T1000 (cell line): Measurements from ENCODE around the gene AIFM2.
"Not testable (repeated sequence)": the region's sequence is repeated elsewhere in the genome, so short reads cannot be mapped to it uniquely, and the experiment has no call there.

Source experiments
- DNase-seq: peaks from one replicate; lab custom pipeline; 2025; ENCODE audit warnings: mixed read lengths; lab: John Stamatoyannopoulos, UW

AIFM2 gene

DNA sequence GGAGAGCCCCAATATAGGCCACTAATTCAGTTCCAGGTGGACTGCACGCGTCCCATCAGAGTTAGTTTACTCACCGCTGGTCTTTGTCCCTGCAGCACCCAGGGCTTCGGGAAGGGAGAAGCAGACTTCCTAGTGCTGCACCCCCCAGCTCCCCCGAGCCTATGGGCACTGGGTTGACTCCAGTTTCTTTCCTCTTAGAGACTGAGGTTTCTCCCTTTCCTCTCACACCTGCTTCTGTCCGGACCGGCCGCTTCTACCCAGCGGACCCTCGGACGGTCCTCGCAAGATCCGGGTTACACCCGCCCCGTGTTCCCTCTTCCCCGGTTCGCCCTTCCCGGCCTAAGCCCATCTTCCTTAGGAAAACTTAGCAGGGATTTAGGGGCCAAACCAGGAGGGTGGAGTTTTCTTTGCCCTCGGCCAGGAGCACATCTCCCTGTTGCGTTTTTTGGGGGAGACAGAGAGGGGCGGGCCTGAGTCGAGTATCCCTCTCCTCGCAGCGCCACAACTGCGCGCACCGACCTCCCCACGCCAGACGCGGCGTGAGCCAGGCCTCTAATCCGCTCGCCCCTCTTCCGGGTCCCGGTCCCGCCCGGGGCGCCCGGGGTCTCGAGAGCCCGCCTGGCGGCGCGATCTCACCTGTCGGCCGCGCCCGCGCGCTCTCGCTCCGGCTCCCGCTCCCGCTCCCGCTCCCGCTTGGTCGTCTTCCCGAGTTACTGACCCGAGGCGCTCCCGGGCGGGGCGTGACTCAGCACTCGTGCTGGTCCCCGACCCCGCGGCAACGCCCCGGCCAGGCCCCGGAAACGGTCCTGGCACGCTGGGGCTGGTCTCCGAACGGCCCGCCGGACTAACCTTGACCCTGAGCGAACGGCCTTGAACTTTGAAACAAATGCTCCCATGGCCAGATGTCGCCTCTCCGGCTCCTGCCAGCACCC is at the start of gene AIFM2:
Gene AIFM2, minus strand, starts transcription at position 728 of the 932 bp plus-strand sequence. CDS start 8,741 bp downstream, outside the sequence.
- no peak for DNase-seq

DNA sequence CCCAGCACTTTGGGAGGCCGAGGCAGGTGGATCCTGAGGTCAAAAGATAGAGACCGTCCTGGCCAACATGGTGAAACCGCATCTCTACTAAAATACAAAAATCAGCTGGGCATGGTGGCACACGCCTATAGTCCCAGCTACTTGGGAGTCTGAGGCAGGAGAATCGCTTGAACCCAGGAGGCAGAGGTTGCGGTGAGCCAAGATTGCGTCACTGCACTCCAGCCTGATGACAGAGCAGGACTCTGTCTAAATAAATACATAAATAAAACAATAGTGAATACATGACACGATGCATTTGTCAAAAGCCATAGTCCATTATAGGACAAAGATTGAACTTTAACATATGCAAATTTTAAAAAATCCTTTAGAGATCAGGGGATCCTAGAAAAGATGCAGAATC is 46.6 kb upstream of the AIFM2 start:
- not testable (repeated sequence) for DNase-seq

- DNase-seq = no peak
Observed at GRCh38 chr10:70178139-70178725, 45.6 kb upstream of the AIFM2 start.

DNA sequence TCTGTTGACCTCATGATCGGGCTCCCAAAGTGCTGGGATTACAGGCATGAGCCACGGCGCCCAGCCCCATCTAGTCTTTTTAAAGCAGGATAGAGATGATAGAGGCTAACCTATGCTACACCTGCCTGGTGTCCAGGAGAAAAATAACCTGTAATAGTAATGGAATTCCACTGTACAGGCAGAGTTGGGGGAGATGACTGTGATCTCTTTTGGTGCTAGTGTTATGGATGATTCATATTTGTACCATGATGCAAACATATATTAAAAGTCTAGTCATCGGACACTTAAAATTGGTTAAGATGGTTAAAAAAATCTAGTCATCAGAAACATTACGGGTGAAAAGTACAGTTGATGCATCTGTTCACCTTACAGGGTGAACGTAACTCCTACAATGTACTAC is 43.8 kb upstream of the AIFM2 start:
- DNase-seq = no peak

DNA sequence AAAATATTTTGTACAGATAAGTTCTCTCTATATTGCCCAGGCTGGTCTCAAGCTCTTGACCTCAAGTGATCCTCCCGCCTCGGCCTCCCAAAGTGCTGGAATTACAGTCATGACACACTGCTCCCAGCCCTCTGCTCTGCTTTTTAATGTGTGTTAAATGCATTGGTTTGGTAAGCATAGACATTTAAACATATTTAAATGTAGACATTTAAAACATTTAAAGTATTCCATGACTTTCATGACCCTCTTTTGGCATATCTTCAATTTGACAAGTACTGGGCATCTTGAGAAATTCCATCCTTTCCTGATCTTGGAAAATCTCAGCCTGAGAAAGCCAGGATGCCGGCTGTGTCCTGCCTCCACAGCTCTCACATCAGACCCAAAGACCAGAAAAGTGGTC is 42.9 kb upstream of the AIFM2 start:
- DNase-seq = no peak

DNA sequence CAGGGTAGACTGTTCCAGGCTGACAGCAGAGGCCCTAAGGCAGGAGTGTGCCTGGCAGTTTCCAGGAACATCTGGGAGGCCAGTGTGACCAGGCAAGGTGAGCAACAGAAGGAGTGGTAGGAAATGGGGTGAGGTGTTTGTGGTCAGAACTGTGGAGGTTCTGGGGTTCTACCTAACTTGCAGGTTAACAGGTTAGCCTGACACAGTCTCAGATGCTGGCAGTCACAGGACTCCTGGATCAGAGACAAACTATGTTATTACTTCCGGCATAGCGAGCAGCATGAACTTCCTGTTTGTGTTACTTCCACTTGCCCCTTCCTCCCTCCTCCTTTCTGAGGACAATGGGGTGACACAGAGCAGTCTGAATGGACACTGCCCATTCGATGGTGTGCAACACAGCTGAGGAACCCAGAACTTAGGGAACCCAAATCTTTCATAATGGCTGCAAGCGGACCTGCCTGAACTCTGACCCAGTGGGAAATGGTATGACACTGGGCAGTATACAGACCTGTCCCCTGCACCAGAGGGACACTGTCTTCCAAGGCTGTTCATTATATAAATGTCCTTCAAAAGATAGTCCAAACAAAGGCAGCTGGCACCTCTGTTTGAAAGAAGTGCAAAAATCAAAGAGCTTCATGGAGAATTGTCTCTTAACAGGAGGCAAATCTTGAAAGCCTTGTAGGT is 41.6 kb upstream of the AIFM2 start:
- no peak for DNase-seq

- DNase-seq = no peak
Observed at GRCh38 chr10:70169649-70170364, 37.2 kb upstream of the AIFM2 start.

- no peak for DNase-seq
Observed at GRCh38 chr10:70169011-70169410, 36.4 kb upstream of the AIFM2 start.

GRCh38 chr10:70167246-70167645 is 34.6 kb upstream of the AIFM2 start:
- DNase-seq = no peak

- no peak for DNase-seq
Observed at GRCh38 chr10:70166394-70166793, 33.8 kb upstream of the AIFM2 start.

DNA sequence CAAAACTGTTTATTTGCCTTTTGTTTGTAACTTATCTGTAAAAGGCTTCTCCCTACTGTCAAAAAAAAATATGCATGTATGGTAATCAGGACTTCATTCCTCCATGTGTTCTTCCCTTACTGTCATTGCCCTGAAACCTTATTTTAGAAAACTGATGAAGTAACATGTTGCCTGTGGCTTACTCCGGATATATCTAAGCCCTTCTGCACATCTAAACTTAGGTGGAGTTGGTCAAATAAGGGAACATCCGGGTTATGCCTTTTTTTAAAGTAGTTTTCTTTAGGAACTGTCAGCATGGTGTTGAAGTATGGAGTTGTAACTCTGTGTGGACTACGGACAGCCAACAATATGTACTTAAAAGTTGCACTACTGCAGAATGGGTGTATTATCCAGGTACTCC is 31.5 kb upstream of the AIFM2 start:
- DNase-seq = no peak

DNA sequence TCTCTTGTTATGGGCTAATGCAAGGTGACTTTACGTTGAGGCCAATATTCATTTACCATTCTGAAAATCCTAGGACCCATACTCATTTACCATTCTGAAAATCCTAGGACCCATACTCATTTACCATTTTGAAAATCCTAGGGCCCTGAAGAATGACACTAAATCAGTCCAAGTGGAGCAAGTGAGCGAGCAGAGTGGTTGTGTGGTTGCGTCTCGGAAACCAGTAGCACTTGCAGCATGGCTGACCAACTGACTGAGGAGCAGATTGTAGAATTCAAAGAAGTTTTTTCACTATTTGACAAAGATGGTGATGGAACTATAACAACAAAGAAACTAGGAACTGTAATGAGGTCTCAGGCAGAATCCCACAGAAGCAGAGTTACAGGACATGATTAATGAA is 30.8 kb upstream of the AIFM2 start:
- DNase-seq = no peak

- no peak for DNase-seq
Observed at GRCh38 chr10:70162892-70163201, 30.2 kb upstream of the AIFM2 start.

GRCh38 chr10:70162151-70162891 is 29.7 kb upstream of the AIFM2 start:
- no peak for DNase-seq

GRCh38 chr10:70160798-70161197 is 28.2 kb upstream of the AIFM2 start:
- DNase-seq = no peak

DNA sequence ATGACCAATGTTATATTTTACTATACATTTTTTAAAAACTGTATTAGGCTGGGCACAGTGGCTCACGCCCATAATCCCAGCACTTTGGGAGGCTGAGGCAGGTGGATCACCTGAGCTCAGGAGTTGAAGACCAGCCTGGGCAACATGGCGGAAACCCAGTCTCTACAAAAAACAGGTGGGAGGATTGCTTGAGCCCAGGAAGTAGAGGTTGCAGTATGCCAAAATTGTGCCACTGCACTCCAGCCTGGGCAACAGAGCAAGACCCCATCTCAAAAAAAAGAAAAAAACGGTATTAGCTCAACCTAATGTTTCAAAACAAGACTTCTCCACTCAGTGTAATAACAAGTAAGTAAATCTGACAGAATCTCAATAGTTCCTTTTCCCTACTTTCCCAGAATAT is 26.7 kb upstream of the AIFM2 start:
- not testable (repeated sequence) for DNase-seq

DNA sequence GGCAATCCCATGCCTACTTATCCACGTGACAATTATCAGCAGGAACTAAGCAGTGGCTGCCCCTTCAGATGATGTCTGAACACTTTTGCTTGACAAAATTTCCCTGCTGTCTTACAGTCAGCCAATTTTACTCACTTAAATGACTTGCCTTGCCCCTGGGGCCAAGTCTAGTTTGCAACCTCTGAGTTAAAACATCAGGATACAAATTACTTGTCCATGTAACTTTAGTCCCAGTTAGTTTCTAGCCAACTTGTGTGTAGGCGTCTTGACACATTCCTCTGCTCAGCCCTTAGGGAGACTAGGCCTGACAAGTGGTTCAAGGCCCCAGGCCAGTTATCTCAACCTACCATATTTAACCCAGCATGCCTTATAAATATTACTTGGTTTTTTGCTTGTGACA is 25.5 kb upstream of the AIFM2 start:
- no peak for DNase-seq

- DNase-seq = no peak
Observed at GRCh38 chr10:70155255-70155838, 22.7 kb upstream of the AIFM2 start.

DNA sequence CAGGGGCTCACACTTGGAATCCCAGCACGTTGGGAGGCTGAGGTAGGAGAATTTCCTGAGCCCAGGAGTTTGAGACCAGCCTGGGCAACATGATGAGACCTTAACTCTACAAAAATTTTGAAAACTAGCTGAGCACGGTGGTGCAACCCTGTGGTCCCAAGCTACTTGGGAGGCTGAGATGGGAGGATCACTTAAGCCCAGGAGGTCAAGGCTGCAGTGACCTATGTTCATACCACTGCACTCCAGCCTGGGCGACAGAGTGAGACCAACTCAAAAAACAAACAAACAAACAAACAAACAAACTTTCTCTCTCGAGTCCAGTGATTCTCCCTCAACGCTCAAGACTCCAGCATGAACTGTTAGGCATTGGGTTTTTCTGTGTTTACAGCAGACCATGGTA is 15.9 kb upstream of the AIFM2 start:
- no peak for DNase-seq

- DNase-seq = no peak
Observed at GRCh38 chr10:70147259-70147625, 14.6 kb upstream of the AIFM2 start.

- peak; percentile 98 for DNase-seq
Observed at GRCh38 chr10:70146489-70147258, 14.0 kb upstream of the AIFM2 start, which contains the start of gene TYSND1. Gene TYSND1, minus strand, starts transcription at chr10:70146700. Its CDS starts 114 bp downstream, at chr10:70146586.
